Suprapubic skin (tissue), 4 donors: ENCODE measurements around the gene SLX4. TPM values are rescaled to one million over a fixed set of nuclear protein-coding genes. Genes with fewer than 3 reads are reported as not detected.

ENCODE experiments used
- DNase-seq, 2 donors: peaks; one replicate each; pipeline ENCODE4 v3.0.0-alpha.2; 2019; ENCODE audit warnings: low spot score in 2 of 2
- H3K27ac ChIP-seq: fragments of 200-600 bp; sonication (generic); one replicate; pipeline ENCODE4 v1.5.1; 2019
- H3K27me3 ChIP-seq: fragments of 200-600 bp; sonication (generic); one replicate; pipeline ENCODE4 v1.5.1; 2019
- H3K36me3 ChIP-seq: fragments of 200-600 bp; sonication (generic); one replicate; pipeline ENCODE4 v1.5.1; 2019
- H3K4me1 ChIP-seq: fragments of 200-600 bp; sonication (generic); one replicate; pipeline ENCODE4 v1.5.1; 2019
- H3K4me3 ChIP-seq: fragments of 200-600 bp; sonication (generic); one replicate; pipeline ENCODE4 v1.5.1; 2019; ENCODE audit warnings: mild to moderate bottlenecking
- H3K9me3 ChIP-seq: fragments of 200-600 bp; sonication (generic); one replicate; pipeline ENCODE4 v1.5.1; 2019
- EP300 ChIP-seq: sonication (generic); formaldehyde crosslinking; IDR thresholded peaks from one replicate; pipeline ENCODE4 v1.6.1; 2017; ENCODE audit warnings: antibody characterized with exemption
- POLR2A ChIP-seq, 2 donors: fragments of 450-650 bp; IDR thresholded peaks; one replicate each; pipeline ENCODE4 v1.6.1; 2017; ENCODE audit warnings: antibody characterized with exemption in 2 of 2, mild to moderate bottlenecking in 2 of 2, moderate library complexity in 2 of 2
- POLR2AphosphoS5 ChIP-seq, 3 donors: sonication (generic); formaldehyde crosslinking; IDR thresholded peaks; one replicate each; pipeline ENCODE4 v1.6.1; 2017; ENCODE audit warnings: antibody characterized with exemption in 3 of 3
- WGBS: methylation state at CpG from one replicate; pipeline ENCODE4 v1.1.5; 2018; 5-methylcytosine and 5-hydroxymethylcytosine counted together
- total RNA-seq, 4 donors: library from RNA; depleted of rRNA; stranded (reverse); fragments of >200 nt; gene quantifications; one replicate each; pipeline ENCODE4 v1.1.0, GENCODE V29; 2016
- TF ChIP-seq, protein P1 (sequence below), 2 donors: fragments of 200-600 bp in 1 of 2; fragments of 450-650 bp in 1 of 2; sonication (generic) in 1 of 2; IDR thresholded peaks; one replicate each; pipeline ENCODE4 v1.5.1; 2016 to 2019; ENCODE audit warnings: antibody characterized with exemption in 2 of 2, mild to moderate bottlenecking in 1 of 2, moderate library complexity in 1 of 2

The SLX4 gene
- total RNA-seq, 4 donors from 2014 or later: 2.9 to 6.0 (median 4.5) TPM

- H3K36me3 ChIP-seq: peaks cover 47% of the 10 kb centered on the region
- no peaks in the 10 kb centered on the region for H3K9me3 ChIP-seq
- H3K27me3 ChIP-seq: no peaks in the 10 kb centered on the region
- 88% methylated on average over 12 of the region's 15 CpGs for WGBS
- H3K4me1 ChIP-seq: no peaks in the 10 kb centered on the region
- TF ChIP-seq POLR2AphosphoS5 (IDR thresholded peaks at IDR 0.05) (no peak), POLR2A (IDR thresholded peaks at IDR 0.05) (no peak), EP300 (no peak)
- TF ChIP-seq, protein P1, sequence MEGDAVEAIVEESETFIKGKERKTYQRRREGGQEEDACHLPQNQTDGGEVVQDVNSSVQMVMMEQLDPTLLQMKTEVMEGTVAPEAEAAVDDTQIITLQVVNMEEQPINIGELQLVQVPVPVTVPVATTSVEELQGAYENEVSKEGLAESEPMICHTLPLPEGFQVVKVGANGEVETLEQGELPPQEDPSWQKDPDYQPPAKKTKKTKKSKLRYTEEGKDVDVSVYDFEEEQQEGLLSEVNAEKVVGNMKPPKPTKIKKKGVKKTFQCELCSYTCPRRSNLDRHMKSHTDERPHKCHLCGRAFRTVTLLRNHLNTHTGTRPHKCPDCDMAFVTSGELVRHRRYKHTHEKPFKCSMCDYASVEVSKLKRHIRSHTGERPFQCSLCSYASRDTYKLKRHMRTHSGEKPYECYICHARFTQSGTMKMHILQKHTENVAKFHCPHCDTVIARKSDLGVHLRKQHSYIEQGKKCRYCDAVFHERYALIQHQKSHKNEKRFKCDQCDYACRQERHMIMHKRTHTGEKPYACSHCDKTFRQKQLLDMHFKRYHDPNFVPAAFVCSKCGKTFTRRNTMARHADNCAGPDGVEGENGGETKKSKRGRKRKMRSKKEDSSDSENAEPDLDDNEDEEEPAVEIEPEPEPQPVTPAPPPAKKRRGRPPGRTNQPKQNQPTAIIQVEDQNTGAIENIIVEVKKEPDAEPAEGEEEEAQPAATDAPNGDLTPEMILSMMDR (IDR thresholded peaks at IDR 0.05): no peak
- H3K4me3 ChIP-seq: no peak overlapping the region
- H3K27ac ChIP-seq: no peak overlapping the region
- DNase-seq: no peak
Observed at GRCh38 chr16:3587547-3588110, 23.8 kb downstream of the SLX4 start.

- Histone ChIP-seq H3K4me1 (peaks cover 6% of the 10 kb centered on the region), H3K9me3 (no peaks in the 10 kb centered on the region), H3K27ac (no peak overlapping the region), H3K4me3 (no peak overlapping the region), H3K36me3 (peaks cover 27% of the 10 kb centered on the region), H3K27me3 (no peaks in the 10 kb centered on the region)
- no peak for DNase-seq
- TF ChIP-seq POLR2AphosphoS5 (IDR thresholded peaks at IDR 0.05) (no peak), POLR2A (IDR thresholded peaks at IDR 0.05) (no peak), EP300 (no peak)
- TF ChIP-seq, protein P1 (IDR thresholded peaks at IDR 0.05): no peak
- WGBS: 92% methylated on average over 5 of the region's 8 CpGs
Observed at GRCh38 chr16:3584412-3584811, 27.0 kb downstream of the SLX4 start.

GRCh38 chr16:3583303-3584038 is 27.9 kb downstream of the SLX4 start:
- H3K9me3 ChIP-seq: no peaks in the 10 kb centered on the region
- peaks cover 25% of the 10 kb centered on the region for H3K36me3 ChIP-seq
- H3K27me3 ChIP-seq: no peaks in the 10 kb centered on the region
- peaks cover 12% of the 10 kb centered on the region for H3K4me1 ChIP-seq
- no peak overlapping the region for H3K4me3 ChIP-seq
- no peak for TF ChIP-seq EP300
- TF ChIP-seq, protein P1 (IDR thresholded peaks at IDR 0.05): no peak
- no peak for TF ChIP-seq POLR2AphosphoS5 (IDR thresholded peaks at IDR 0.05)
- TF ChIP-seq POLR2A (IDR thresholded peaks at IDR 0.05): no peak
- DNase-seq: no peak
- H3K27ac ChIP-seq: no peak overlapping the region
- WGBS: 93% methylated on average over 10 of the region's 16 CpGs

DNA sequence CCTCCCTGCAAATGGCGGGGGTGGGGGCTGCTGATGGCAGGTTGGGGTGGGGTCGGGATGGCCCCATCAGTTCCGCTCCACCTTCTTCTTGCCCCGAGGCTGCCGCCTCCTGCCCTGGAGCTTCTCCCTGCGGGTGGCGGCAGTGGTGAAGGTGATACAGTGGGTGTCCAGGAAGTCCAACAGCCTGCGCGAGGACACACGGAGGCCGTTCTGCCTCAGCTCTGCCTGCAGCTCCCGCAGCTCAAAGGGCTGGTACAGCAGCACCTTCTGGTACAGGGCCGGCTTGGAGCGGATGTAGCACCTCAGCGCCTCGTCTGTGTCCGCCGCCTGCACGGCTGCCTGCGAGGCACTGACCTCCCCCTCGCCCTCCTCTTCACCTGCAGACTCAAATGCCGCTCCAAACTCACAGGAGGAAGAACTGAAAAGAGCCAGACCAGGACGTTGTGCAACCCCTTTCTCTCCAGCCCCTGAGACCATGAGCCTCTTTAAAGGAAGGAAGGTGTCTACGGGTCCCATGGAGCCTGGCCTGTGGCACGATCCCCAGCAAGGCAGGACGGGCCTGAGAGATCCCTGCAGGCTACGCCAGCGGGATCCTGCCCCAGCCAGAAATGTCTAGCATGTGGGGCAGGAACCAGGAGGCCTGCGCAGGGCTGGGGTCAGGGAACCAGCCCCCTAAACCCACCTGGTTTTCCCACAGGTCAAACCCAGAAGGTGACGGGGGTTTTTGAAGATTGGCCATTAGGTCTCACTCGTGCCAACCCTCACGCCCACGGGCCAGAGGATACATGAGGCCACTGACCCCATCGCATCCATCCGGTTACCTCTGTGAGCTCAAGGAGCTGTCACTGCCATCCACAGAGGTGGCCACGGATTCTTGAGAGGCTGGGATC is 28.9 kb downstream of the SLX4 start:
- H3K4me3 ChIP-seq: no peak overlapping the region
- 93% methylated on average over 22 of the region's 36 CpGs for WGBS

More for the DNA sequence above, 28.9 kb downstream of the SLX4 start:
- Histone ChIP-seq H3K36me3 (peaks cover 25% of the 10 kb centered on the region), H3K4me1 (peaks cover 12% of the 10 kb centered on the region), H3K9me3 (no peaks in the 10 kb centered on the region), H3K27ac (no peak overlapping the region), H3K27me3 (peaks cover 5% of the 10 kb centered on the region)
- TF ChIP-seq POLR2A (IDR thresholded peaks at IDR 0.05): no peak
- TF ChIP-seq, protein P1 (IDR thresholded peaks at IDR 0.05): no peak
- TF ChIP-seq POLR2AphosphoS5 (IDR thresholded peaks at IDR 0.05): no peak
- TF ChIP-seq EP300: no peak
- no peak for DNase-seq
